Measurements from ENCODE around the gene MLH1. TPM values are rescaled to one million over a fixed set of nuclear protein-coding genes. Genes with fewer than 3 reads are reported as not detected.

Gene MLH1
- total RNA-seq, 1 experiment from 2014 or later, result 47.2 TPM

- TF ChIP-seq AR (CRISPR knock-in tag; IDR thresholded peaks at IDR 0.05) (no peak), OVOL2 (CRISPR knock-in tag; IDR thresholded peaks at IDR 0.05; ENCODE audit: borderline replicate concordance) (no peak), NFE2L1 (CRISPR knock-in tag; IDR thresholded peaks at IDR 0.05) (no peak), RORB (CRISPR knock-in tag; IDR thresholded peaks at IDR 0.05) (no peak), IRF1 (CRISPR knock-in tag; IDR thresholded peaks at IDR 0.05) (no peak), GTF2I (CRISPR knock-in tag; conservative IDR thresholded peaks at IDR 0.05) (no peak)
Observed at GRCh38 chr3:36989005-36989404, 4.3 kb upstream of the MLH1 start (continued).

- TF ChIP-seq ZNF532 (CRISPR knock-in tag; IDR thresholded peaks at IDR 0.05; ENCODE audit: borderline replicate concordance), result no peak
- no peak for TF ChIP-seq IRF1 (CRISPR knock-in tag; IDR thresholded peaks at IDR 0.05)
- TF ChIP-seq ARID4B (CRISPR knock-in tag; IDR thresholded peaks at IDR 0.05; ENCODE audit: borderline replicate concordance), result no peak
- TF ChIP-seq SMAD4 (CRISPR knock-in tag; IDR thresholded peaks at IDR 0.05), result no peak
- no peak for TF ChIP-seq ZNF138 (CRISPR knock-in tag; conservative IDR thresholded peaks at IDR 0.05)
- TF ChIP-seq ATF1 (CRISPR knock-in tag; IDR thresholded peaks at IDR 0.05), result no peak
- TF ChIP-seq ZSCAN18 (CRISPR knock-in tag; IDR thresholded peaks at IDR 0.05), result no peak
- Mint-ChIP-seq H3K27ac (no peak overlapping the region), H3K27me3 (ENCODE audit: low read depth) (no peaks in the 10 kb centered on the region), H3K4me1 (peaks cover 37% of the 10 kb centered on the region), H3K4me3 (no peak overlapping the region; the same call in 1 of the 2 replicates), H3K36me3 (peaks cover 30% of the 10 kb centered on the region), H3K9me3 (no peaks in the 10 kb centered on the region)
- ATAC-seq (no peak), DNase-seq (ENCODE audit: low spot score) (no peak)
- ChIA-PET CTCF (interaction anchor here (0.9 to 5.5 kb wide), 3 partner anchors 16 to 85 kb away, joined by 4 to 63 read pairs (median 10); no protein-coding TSS in a partner anchor), POLR2A (interaction anchor here (1.4 kb wide), 1 partner anchor 45 kb away, joined by 4 read pairs; the partner anchor contains the start of gene TRANK1)
Observed at GRCh38 chr3:36989568-36989967, 3.8 kb upstream of the MLH1 start.

All from WTC11 (cell line).